MM.1S (cell line): Measurements from ENCODE around the gene SIM1.

Experiments used
- DNase-seq: peaks from one replicate; pipeline ENCODE4 v3.0.0-alpha.2; 2015
- H2AFZ ChIP-seq: fragments of 300-600 bp; sonication (generic); 2 replicates; pipeline ENCODE4 v1.6.0; 2016; ENCODE audit warnings: antibody characterized with exemption, low read length
- H3F3A ChIP-seq: fragments of 300-600 bp; sonication (generic); 2 replicates; pipeline ENCODE4 v1.6.1; 2016; ENCODE audit warnings: mild to moderate bottlenecking, antibody characterized with exemption, low read length, moderate library complexity, mixed read lengths; ENCODE audit not compliant: insufficient read depth
- H3K27ac ChIP-seq: fragments of 300-600 bp; sonication (generic); 2 replicates; pipeline ENCODE4 v1.5.1; 2016; ENCODE audit warnings: mild to moderate bottlenecking, low read length
- H3K27me3 ChIP-seq: fragments of 300-600 bp; sonication (generic); replicated peaks from 2 replicates; pipeline ENCODE4 v1.6.0; 2016; ENCODE audit warnings: low read length; ENCODE audit not compliant: insufficient read depth
- H3K36me3 ChIP-seq: fragments of 300-600 bp; sonication (generic); replicated peaks from 2 replicates; pipeline ENCODE4 v1.6.1; 2016; ENCODE audit warnings: mild to moderate bottlenecking, low read length, mixed read lengths; ENCODE audit not compliant: insufficient read depth
- H3K4me1 ChIP-seq: fragments of 300-600 bp; sonication (generic); 2 replicates; pipeline ENCODE4 v1.6.1; 2016; ENCODE audit warnings: low read length, mixed read lengths
- H3K4me2 ChIP-seq: fragments of 300-600 bp; sonication (generic); 2 replicates; pipeline ENCODE4 v1.6.0; 2016; ENCODE audit warnings: low read depth, low read length
- H3K4me3 ChIP-seq: fragments of 300-600 bp; sonication (generic); 2 replicates; pipeline ENCODE4 v1.5.1; 2016; ENCODE audit warnings: low read length, mixed read lengths
- H3K79me2 ChIP-seq: fragments of 300-600 bp; sonication (generic); 2 replicates; pipeline ENCODE4 v1.6.1; 2016; ENCODE audit warnings: mixed run types, low read length, mixed read lengths
- H3K9ac ChIP-seq: fragments of 300-600 bp; sonication (generic); 2 replicates; pipeline ENCODE4 v1.6.1; 2016; ENCODE audit warnings: low read length, mixed read lengths
- H3K9me2 ChIP-seq: fragments of 300-600 bp; sonication (generic); replicated peaks from 2 replicates; pipeline ENCODE4 v1.6.1; 2016; ENCODE audit warnings: mild to moderate bottlenecking, low read length, mixed read lengths; ENCODE audit not compliant: insufficient read depth
- H3K9me3 ChIP-seq: fragments of 300-600 bp; sonication (generic); replicated peaks from 2 replicates; pipeline ENCODE4 v1.6.1; 2016; ENCODE audit warnings: mild to moderate bottlenecking, low read length, mixed read lengths; ENCODE audit not compliant: insufficient read depth
- H4K20me1 ChIP-seq: fragments of 300-600 bp; sonication (generic); 2 replicates; pipeline ENCODE4 v1.6.1; 2016; ENCODE audit warnings: mild to moderate bottlenecking, low read length, moderate library complexity, mixed read lengths; ENCODE audit not compliant: insufficient read depth
- EZH2 ChIP-seq: fragments of 300-600 bp; sonication (generic); optimal IDR thresholded peaks from 2 replicates; pipeline ENCODE3; 2017; ENCODE audit warnings: low read depth, mild to moderate bottlenecking, antibody characterized with exemption, low read length, mixed read lengths
- EZH2phosphoT487 ChIP-seq: fragments of 300-600 bp; sonication (generic); IDR thresholded peaks from 2 replicates; pipeline ENCODE4 v1.6.1; 2018; ENCODE audit warnings: antibody characterized with exemption, low read length
- TF ChIP-seq, protein P1 (sequence below): fragments of 300-600 bp; sonication (generic); IDR thresholded peaks from 2 replicates; pipeline ENCODE4 v1.5.1; 2016; ENCODE audit warnings: antibody characterized with exemption, low read length, mixed read lengths

The SIM1 gene

DNA sequence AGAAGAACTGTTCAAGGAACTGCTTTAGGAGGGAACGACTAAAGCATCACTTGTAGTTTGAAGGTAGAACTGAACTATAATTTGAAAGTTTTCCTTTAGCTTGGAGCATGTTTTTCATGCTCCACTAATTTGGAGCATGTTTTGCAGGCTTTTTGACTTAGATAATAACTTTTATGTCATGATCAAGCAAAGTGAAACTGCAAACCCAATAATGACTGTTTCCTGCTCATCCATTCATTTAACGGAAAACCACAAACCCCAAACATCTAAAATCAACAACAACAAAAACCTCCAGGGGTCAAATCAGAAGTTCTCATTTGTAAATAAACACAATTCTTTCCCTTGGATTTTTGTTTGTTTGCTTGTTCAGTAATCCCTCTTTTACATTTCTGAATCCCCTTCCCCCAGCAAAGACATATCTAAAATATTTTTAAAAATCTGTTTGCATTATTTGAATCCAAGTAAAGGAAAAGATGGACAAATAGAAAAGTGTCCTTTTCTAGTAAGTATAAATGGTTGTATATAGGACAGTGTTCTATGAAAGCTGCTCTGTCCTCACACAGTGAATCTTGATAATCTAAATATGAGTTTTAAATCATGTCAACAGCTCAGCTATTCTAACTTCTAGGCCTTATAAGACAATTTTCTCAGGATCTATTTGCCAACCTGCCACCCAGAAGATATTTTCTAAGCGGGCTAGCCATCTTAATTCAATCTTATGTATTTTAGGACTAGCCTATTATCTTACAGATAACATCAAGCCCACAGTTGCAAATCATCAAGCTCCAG is 2.6 kb downstream of the SIM1 start:
- Histone ChIP-seq H3K9me3 (no peaks in the 10 kb centered on the region), H2AFZ (no peak overlapping the region), H3K27ac (no peak overlapping the region), H3K4me3 (peak overlapping the region; percentile 45; the same call in 1 of the 2 replicates), H3K4me1 (0 out of 2 replicates have a peak, but pooled peaks cover 6% of the 10 kb centered on the region), H3K9me2 (no peaks in the 10 kb centered on the region), H3F3A (no peaks in the 10 kb centered on the region), H3K9ac (no peak overlapping the region), H3K4me2 (peak overlapping the region; percentile 58; the same call in 1 of the 2 replicates), H3K27me3 (peaks cover 25% of the 10 kb centered on the region), H3K79me2 (no peaks in the 10 kb centered on the region), H3K36me3 (no peaks in the 10 kb centered on the region), H4K20me1 (no peaks in the 10 kb centered on the region)
- DNase-seq, result peak; percentile 29
- no peak for TF ChIP-seq EZH2phosphoT487
- no peak for TF ChIP-seq EZH2
- TF ChIP-seq, protein P1, sequence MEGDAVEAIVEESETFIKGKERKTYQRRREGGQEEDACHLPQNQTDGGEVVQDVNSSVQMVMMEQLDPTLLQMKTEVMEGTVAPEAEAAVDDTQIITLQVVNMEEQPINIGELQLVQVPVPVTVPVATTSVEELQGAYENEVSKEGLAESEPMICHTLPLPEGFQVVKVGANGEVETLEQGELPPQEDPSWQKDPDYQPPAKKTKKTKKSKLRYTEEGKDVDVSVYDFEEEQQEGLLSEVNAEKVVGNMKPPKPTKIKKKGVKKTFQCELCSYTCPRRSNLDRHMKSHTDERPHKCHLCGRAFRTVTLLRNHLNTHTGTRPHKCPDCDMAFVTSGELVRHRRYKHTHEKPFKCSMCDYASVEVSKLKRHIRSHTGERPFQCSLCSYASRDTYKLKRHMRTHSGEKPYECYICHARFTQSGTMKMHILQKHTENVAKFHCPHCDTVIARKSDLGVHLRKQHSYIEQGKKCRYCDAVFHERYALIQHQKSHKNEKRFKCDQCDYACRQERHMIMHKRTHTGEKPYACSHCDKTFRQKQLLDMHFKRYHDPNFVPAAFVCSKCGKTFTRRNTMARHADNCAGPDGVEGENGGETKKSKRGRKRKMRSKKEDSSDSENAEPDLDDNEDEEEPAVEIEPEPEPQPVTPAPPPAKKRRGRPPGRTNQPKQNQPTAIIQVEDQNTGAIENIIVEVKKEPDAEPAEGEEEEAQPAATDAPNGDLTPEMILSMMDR, result no peak

DNA sequence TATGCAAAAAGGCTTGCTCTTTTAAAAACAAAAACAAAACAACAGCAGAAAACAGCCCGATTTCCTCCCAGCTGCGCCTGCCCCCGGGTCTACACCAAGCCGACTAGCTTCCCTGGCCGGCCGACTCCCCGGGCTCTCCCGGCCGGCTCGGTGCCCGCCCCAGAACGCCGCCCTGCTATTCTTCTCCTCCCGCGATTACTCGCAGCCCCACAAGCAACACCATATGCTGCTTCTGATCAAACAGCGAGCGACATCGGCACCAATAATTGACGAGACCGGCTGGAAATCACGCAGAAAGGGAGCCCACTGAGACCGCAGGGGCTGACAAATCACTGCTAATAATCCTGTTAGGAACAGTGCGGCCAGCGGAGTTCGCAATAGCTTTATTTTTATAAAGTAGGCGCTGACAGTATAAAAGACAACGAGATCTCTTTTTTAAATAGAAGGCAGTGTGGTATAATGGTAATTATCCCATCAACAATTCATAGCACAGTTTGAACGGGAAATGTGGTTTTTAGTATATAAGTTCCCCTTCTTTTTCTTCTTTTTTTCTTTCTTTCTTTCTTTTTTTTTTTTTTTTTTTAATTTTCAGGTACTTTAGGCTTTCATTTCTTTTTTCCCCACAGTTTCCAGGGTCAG is 3.3 kb downstream of the SIM1 start:
- no peak for TF ChIP-seq EZH2phosphoT487
- TF ChIP-seq EZH2, result no peak
- TF ChIP-seq, protein P1, result no peak
- H3K4me2 ChIP-seq, result peak overlapping the region; percentile 58
- no peak overlapping the region for H3K9ac ChIP-seq
- no peaks in the 10 kb centered on the region for H3F3A ChIP-seq
- no peaks in the 10 kb centered on the region for H3K9me3 ChIP-seq
- no peaks in the 10 kb centered on the region for H3K9me2 ChIP-seq
- no peak overlapping the region for H3K27ac ChIP-seq
- no peak for DNase-seq
- no peaks in the 10 kb centered on the region for H3K79me2 ChIP-seq
- no peaks in the 10 kb centered on the region for H4K20me1 ChIP-seq
- H3K4me1 ChIP-seq, result 0 out of 2 replicates have a peak, but pooled peaks cover 6% of the 10 kb centered on the region
- H3K4me3 ChIP-seq, result peak overlapping the region; percentile 45
- H2AFZ ChIP-seq, result no peak overlapping the region
- peaks cover 18% of the 10 kb centered on the region for H3K27me3 ChIP-seq
- no peaks in the 10 kb centered on the region for H3K36me3 ChIP-seq

DNA sequence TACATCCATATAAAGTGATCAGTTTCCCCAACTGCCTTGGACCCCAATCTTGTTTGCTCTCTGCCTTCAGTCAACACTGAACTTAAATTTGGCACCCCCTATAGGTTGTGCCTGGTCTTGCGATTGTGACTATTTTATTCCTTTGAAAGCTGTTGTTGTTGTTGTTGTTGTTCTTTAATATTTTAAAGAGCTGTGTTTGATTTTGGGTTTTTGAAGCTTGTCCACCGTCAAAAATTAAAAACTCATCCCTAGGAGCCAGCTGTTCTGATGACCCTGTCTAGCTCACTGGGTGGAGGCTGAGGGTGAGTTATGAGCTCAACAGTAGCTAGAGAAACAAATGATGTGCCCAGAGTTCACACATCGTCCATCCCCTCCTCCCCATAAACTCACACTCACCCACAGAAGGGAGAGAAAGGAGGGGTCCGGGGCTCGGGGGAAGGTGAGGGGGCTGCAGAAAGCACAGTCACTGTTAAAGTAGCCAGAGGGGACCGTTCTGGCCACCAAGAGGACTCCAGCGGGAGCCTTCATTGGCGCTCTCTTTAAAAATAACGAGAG is 4.0 kb downstream of the SIM1 start:
- TF ChIP-seq, protein P1, result peak; percentile 32
- TF ChIP-seq EZH2, result no peak
- Histone ChIP-seq H2AFZ (no peak overlapping the region), H3K9ac (no peak overlapping the region), H3K4me3 (peak overlapping the region; percentile 45), H3K27me3 (peaks cover 11% of the 10 kb centered on the region), H3K27ac (no peak overlapping the region), H3F3A (no peaks in the 10 kb centered on the region), H3K79me2 (no peaks in the 10 kb centered on the region), H3K9me2 (no peaks in the 10 kb centered on the region), H4K20me1 (no peaks in the 10 kb centered on the region), H3K4me1 (0 out of 2 replicates have a peak, but pooled peaks cover 6% of the 10 kb centered on the region), H3K36me3 (no peaks in the 10 kb centered on the region), H3K4me2 (peak overlapping the region; percentile 58; the same call in 1 of the 2 replicates), H3K9me3 (no peaks in the 10 kb centered on the region)
- DNase-seq, result no peak
